ENCODE measurements around the gene CDK5.
A peak's percentile ranks its signal among the peaks of the same experiment; 100 is the strongest.

The CDK5 gene

DNA sequence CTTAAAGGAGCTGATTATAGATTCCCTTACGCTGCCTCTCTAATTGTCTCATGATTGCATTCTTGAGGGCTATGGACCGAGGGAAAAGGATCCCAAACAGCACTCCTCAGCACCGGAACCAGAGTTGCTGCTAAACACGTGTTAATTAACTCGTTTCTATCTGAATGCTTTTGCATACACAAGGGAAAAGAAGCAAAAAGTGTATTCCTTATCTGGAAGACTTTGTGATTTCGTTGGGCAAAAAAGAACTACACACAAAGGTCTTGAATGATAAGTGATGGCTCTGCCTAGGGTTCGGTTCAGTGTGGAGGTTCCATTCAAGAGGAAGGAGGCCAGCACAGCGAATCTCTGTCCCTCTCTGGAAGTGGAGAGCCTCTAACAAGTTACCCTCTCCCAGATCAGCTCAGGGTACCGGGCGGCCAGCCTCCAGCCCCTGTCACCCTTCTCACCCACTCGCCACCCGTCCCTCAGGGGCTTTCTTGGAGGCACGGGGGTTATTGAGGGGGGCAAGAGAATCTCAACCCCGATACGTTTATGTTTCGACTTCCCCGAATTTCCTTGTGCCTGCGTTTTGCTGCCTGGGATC lies 1.2 kb upstream of the CDK5 start:
- no peaks in the 10 kb centered on the region for H3K27me3 Mint-ChIP-seq
- no peaks in the 10 kb centered on the region for H3K36me3 Mint-ChIP-seq (ENCODE audit: low read depth)
- no peaks in the 10 kb centered on the region for H3K9me3 Mint-ChIP-seq
- H3K27ac Mint-ChIP-seq = peak overlapping the region; percentile 91
- peak overlapping the region; percentile 93 for H3K4me3 Mint-ChIP-seq
- H3K4me1 Mint-ChIP-seq (ENCODE audit: low read depth) = peaks cover 34% of the 10 kb centered on the region

GRCh38 chr7:151057989-151058780 lies 488 bp upstream of the CDK5 start:
- H3K4me3 Mint-ChIP-seq = peak overlapping the region; percentile 93
- H3K4me1 Mint-ChIP-seq (ENCODE audit: low read depth) = peaks cover 34% of the 10 kb centered on the region
- H3K36me3 Mint-ChIP-seq (ENCODE audit: low read depth) = no peaks in the 10 kb centered on the region
- H3K27ac Mint-ChIP-seq = peak overlapping the region; percentile 91
- H3K27me3 Mint-ChIP-seq = no peaks in the 10 kb centered on the region
- H3K9me3 Mint-ChIP-seq = no peaks in the 10 kb centered on the region

DNA sequence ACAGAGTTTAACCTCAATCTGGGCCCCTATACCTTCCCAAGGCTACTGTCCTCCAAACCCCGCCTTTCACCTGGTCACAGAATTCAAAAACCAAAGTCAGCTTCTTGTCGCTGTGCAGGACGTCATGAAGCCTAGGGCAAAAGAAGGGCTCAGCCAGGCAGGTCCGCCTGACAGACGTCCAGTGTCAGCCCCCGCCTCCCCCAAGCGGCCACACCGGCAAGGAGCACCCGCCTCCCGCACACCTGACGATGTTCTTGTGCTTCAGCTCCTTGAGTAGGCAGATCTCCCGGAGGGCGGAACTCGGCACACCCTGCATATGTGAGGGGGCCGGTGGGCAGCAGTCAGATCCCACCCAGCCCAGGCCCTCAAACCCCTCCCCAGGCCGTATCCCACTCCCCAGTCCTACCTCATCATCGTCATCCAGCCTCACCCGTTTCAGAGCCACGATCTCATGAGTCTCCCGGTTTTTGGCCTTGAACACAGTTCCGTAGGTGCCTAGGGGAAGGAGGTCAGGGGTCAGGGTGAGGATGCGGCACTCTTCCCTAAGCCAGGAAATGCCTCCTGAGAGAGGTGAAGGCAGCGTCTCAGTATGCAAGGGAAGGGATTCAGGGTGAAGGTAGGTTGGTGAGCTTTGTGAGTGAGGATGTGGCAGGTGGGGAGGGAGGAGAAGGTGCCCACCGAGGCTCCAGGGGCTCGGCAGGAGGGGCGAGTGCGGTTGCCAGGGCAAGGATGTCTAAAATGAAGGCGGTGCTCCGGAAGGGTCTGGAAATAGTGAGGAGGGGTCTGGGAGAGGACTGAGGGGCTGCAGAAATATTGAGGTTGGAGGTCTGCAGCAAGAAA lies 811 bp downstream of the CDK5 start:
- H3K4me1 Mint-ChIP-seq (ENCODE audit: low read depth) = peaks cover 34% of the 10 kb centered on the region
- H3K27me3 Mint-ChIP-seq = no peaks in the 10 kb centered on the region
- H3K36me3 Mint-ChIP-seq (ENCODE audit: low read depth) = no peaks in the 10 kb centered on the region
- H3K9me3 Mint-ChIP-seq = no peaks in the 10 kb centered on the region
- H3K27ac Mint-ChIP-seq = peak overlapping the region; percentile 16
- peak overlapping the region; percentile 93 for H3K4me3 Mint-ChIP-seq

- no peaks in the 10 kb centered on the region for H3K27me3 Mint-ChIP-seq
- H3K9me3 Mint-ChIP-seq = no peaks in the 10 kb centered on the region
- no peaks in the 10 kb centered on the region for H3K36me3 Mint-ChIP-seq (ENCODE audit: low read depth)
- H3K27ac Mint-ChIP-seq = no peak overlapping the region
- H3K4me1 Mint-ChIP-seq (ENCODE audit: low read depth) = peaks cover 30% of the 10 kb centered on the region
- H3K4me3 Mint-ChIP-seq = peak overlapping the region; percentile 93
Observed at GRCh38 chr7:151056283-151056665, 1.4 kb downstream of the CDK5 start.

- Mint-ChIP-seq H3K4me1 (ENCODE audit: low read depth) (peaks cover 19% of the 10 kb centered on the region), H3K36me3 (ENCODE audit: low read depth) (no peaks in the 10 kb centered on the region), H3K27me3 (no peaks in the 10 kb centered on the region), H3K9me3 (no peaks in the 10 kb centered on the region), H3K27ac (no peak overlapping the region), H3K4me3 (no peak overlapping the region)
Observed at GRCh38 chr7:151053751-151054150, 3.9 kb downstream of the CDK5 start.

- Mint-ChIP-seq H3K36me3 (ENCODE audit: low read depth) (no peaks in the 10 kb centered on the region), H3K27ac (no peak overlapping the region), H3K4me1 (ENCODE audit: low read depth) (peaks cover 13% of the 10 kb centered on the region), H3K27me3 (no peaks in the 10 kb centered on the region), H3K9me3 (no peaks in the 10 kb centered on the region), H3K4me3 (no peak overlapping the region)
Observed at GRCh38 chr7:151053096-151053495, 4.6 kb downstream of the CDK5 start.

- H3K27ac Mint-ChIP-seq = no peak overlapping the region
Observed at GRCh38 chr7:151051108-151051507, 6.6 kb downstream of the CDK5 start.

GRCh38 chr7:151048911-151049463 lies 8.7 kb downstream of the CDK5 start:
- Mint-ChIP-seq H3K4me3 (no peak overlapping the region), H3K9me3 (no peaks in the 10 kb centered on the region), H3K27ac (no peak overlapping the region), H3K36me3 (ENCODE audit: low read depth) (no peaks in the 10 kb centered on the region), H3K4me1 (ENCODE audit: low read depth) (no peaks in the 10 kb centered on the region), H3K27me3 (no peaks in the 10 kb centered on the region)

More at GRCh38 chr7:151051108-151051507, 6.6 kb downstream of the CDK5 start:
- H3K4me1 Mint-ChIP-seq (ENCODE audit: low read depth) = no peaks in the 10 kb centered on the region
- H3K27me3 Mint-ChIP-seq = no peaks in the 10 kb centered on the region
- no peaks in the 10 kb centered on the region for H3K9me3 Mint-ChIP-seq
- no peak overlapping the region for H3K4me3 Mint-ChIP-seq
- H3K36me3 Mint-ChIP-seq (ENCODE audit: low read depth) = no peaks in the 10 kb centered on the region

GRCh38 chr7:151047976-151048815 lies 9.5 kb downstream of the CDK5 start, which contains the start of gene ASIC3:
Gene ASIC3 (plus strand): TSS chr7:151048531. CDS start chr7:151048886, 355 bp downstream.
- Mint-ChIP-seq H3K36me3 (ENCODE audit: low read depth) (no peaks in the 10 kb centered on the region), H3K27ac (no peak within 1 kb of the TSS), H3K4me1 (ENCODE audit: low read depth) (no peaks in the 10 kb centered on the region), H3K9me3 (no peaks in the 10 kb centered on the region), H3K4me3 (no peak within 1 kb of the TSS), H3K27me3 (no peaks in the 10 kb centered on the region)

- H3K9me3 Mint-ChIP-seq = no peaks in the 10 kb centered on the region
- no peaks in the 10 kb centered on the region for H3K27me3 Mint-ChIP-seq
- H3K27ac Mint-ChIP-seq = no peak overlapping the region
- H3K4me1 Mint-ChIP-seq (ENCODE audit: low read depth) = no peaks in the 10 kb centered on the region
- no peak overlapping the region for H3K4me3 Mint-ChIP-seq
- H3K36me3 Mint-ChIP-seq (ENCODE audit: low read depth) = no peaks in the 10 kb centered on the region
Observed at GRCh38 chr7:151046603-151047573, 10.8 kb downstream of the CDK5 start.

- Mint-ChIP-seq H3K27me3 (no peaks in the 10 kb centered on the region), H3K4me1 (ENCODE audit: low read depth) (no peaks in the 10 kb centered on the region), H3K36me3 (ENCODE audit: low read depth) (no peaks in the 10 kb centered on the region), H3K4me3 (no peak overlapping the region), H3K27ac (no peak overlapping the region), H3K9me3 (no peaks in the 10 kb centered on the region)
Observed at GRCh38 chr7:151045967-151046366, 11.7 kb downstream of the CDK5 start.

DNA sequence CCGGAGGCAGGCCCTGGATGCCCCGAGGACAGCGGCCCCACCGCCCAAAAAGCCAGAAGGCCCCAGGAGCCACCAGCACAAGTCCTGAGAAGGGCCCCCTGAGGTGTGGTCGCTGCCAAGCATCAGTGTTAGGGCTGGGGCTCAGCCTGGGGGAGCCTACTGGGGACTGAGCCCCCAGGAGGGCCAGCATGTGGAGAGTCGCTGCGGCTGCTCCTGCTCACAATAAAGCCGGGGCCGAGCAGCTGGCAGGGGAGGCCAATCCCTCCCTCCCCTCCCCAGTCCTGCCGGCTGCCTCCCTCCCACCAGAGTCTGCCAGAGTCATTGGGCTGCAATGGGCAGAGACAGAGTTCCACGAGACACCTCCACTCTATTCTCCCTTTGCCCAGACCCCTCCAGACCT lies 12.4 kb downstream of the CDK5 start:
- H3K27me3 Mint-ChIP-seq = no peaks in the 10 kb centered on the region
- no peaks in the 10 kb centered on the region for H3K36me3 Mint-ChIP-seq (ENCODE audit: low read depth)
- no peaks in the 10 kb centered on the region for H3K4me1 Mint-ChIP-seq (ENCODE audit: low read depth)
- no peaks in the 10 kb centered on the region for H3K9me3 Mint-ChIP-seq
- H3K4me3 Mint-ChIP-seq = no peak overlapping the region
- H3K27ac Mint-ChIP-seq = no peak overlapping the region

DNA sequence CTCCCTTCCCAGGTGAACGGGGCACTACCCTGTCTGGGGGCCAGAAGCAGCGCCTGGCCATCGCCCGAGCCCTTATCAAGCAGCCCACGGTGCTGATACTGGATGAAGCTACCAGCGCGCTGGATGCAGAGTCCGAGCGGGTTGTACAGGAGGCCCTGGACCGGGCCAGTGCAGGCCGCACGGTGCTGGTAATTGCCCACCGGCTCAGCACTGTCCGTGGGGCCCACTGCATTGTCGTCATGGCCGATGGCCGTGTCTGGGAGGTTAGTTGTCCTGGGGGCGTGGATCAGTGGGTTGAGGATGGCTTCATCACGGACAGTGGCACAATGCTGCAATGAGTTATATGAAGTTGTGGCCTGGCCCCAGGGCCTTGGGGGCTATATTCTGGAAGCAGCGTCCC lies 13.7 kb downstream of the CDK5 start:
- peaks cover 13% of the 10 kb centered on the region for H3K4me1 Mint-ChIP-seq (ENCODE audit: low read depth)
- no peaks in the 10 kb centered on the region for H3K36me3 Mint-ChIP-seq (ENCODE audit: low read depth)
- H3K9me3 Mint-ChIP-seq = no peaks in the 10 kb centered on the region
- H3K27ac Mint-ChIP-seq = no peak overlapping the region
- H3K27me3 Mint-ChIP-seq = no peaks in the 10 kb centered on the region
- H3K4me3 Mint-ChIP-seq = no peak overlapping the region

All from stimulated activated naive CD8-positive, alpha-beta T cell treated with anti-CD3 and anti-CD28 coated beads, Interleukin-15, Interleukin-2, amounts not matched to agents 100 ng/mL and 50 ng/mL, for 24 hours (primary cell).